GM13976 (cell line): ENCODE measurements around the gene MEGF11.
"Not testable (repeated sequence)": the region's sequence is repeated elsewhere in the genome, so short reads cannot be mapped to it uniquely, and the experiment has no call there.

Experiments used
- DNase-seq: peaks from one replicate; pipeline ENCODE4 v3.0.0; 2012; ENCODE audit warnings: low spot score
- in situ Hi-C: fragments of 300-500 bp; cut with MboI; formaldehyde crosslinking; loops from one replicate; pipeline ENCODE4 v1.12.0; 2022; ENCODE audit warnings: low sequenced_read_pairs, mixed read lengths, inconsistent platforms; ENCODE audit not compliant: unreplicated experiment
- TF ChIP-seq, protein P1 (sequence below): IDR thresholded peaks from 2 replicates; pipeline ENCODE4 v1.5.1; 2012; ENCODE audit warnings: borderline replicate concordance, mild to moderate bottlenecking; ENCODE audit not compliant: insufficient read depth; ENCODE audit errors: extremely low read depth, missing control alignments, control extremely low read depth

The MEGF11 gene

GRCh38 chr15:65982627-65983322 lies 270.8 kb downstream of the MEGF11 start:
- in situ Hi-C loops = no loop called here
- DNase-seq = no peak
- TF ChIP-seq, protein P1, sequence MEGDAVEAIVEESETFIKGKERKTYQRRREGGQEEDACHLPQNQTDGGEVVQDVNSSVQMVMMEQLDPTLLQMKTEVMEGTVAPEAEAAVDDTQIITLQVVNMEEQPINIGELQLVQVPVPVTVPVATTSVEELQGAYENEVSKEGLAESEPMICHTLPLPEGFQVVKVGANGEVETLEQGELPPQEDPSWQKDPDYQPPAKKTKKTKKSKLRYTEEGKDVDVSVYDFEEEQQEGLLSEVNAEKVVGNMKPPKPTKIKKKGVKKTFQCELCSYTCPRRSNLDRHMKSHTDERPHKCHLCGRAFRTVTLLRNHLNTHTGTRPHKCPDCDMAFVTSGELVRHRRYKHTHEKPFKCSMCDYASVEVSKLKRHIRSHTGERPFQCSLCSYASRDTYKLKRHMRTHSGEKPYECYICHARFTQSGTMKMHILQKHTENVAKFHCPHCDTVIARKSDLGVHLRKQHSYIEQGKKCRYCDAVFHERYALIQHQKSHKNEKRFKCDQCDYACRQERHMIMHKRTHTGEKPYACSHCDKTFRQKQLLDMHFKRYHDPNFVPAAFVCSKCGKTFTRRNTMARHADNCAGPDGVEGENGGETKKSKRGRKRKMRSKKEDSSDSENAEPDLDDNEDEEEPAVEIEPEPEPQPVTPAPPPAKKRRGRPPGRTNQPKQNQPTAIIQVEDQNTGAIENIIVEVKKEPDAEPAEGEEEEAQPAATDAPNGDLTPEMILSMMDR = no peak

DNA sequence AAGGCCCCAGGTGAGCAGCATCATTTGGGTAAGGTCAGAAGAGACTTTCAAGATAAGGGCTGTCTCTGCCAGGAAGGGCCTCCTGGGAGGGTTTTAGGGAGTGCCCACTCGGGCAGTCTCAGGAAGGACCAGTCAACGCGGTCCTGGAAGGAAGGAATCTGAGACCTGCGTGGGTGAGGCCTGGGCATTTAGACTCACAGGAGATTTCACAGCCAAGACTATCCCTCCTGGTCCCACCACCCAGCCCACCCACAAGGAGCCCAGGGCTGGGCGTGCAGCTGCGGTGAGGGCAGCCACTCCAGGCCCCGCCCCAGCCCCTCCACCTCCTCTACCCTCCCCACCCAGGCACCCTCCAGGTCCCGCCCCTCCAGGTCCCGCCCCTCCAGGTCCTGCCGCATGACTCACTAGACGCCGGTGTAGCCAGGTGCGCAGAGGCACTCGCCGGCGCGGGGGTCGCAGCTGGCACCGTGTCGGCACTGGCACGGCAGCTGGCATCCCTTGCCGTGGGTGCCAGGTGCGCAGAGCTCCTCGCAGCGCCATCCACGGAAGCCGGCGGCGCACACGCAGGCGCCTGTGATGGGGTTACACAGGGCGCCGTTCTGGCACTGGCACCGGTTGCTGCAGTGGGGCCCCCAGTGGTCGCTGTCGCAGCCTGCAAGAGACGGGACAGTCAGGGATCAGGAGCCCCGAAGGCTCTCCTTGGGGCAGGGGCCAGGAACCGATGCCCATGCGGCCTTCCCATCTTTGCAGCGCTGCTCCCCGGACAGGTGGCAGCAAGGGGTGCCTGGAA lies 271.5 kb downstream of the MEGF11 start:
- peak; percentile 78 for DNase-seq
- TF ChIP-seq, protein P1 = peak; percentile 19
- in situ Hi-C loops = no loop called here

- DNase-seq = peak; percentile 68
- TF ChIP-seq, protein P1 = peak; percentile 19
- in situ Hi-C loops = no loop called here
These were observed 272.6 kb downstream of the MEGF11 start for GRCh38 chr15:65980824-65981456.

GRCh38 chr15:65979837-65980236 lies 273.7 kb downstream of the MEGF11 start:
- DNase-seq = no peak
- in situ Hi-C loops = no loop called here
- TF ChIP-seq, protein P1 = no peak

DNA sequence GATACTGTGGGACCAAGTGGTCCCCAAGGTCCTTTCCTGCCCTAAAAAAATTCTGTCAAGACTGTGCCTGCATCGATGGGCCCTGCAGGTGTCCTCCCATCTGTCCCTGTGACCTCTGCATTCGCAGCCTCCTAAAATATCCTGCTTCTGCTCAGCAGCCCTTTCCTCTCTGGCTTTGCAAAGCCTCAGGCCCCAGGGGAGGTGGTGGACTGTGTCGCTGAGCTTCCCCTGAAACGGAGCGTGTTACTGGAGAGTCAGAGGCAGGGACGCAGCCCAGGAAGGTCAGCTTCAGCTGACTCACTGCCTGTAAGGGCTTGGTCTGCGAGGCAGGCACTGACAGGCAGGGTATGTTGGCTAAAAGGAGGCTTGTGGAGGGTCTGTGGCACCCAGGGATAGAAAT lies 274.2 kb downstream of the MEGF11 start:
- DNase-seq = peak; percentile 45
- in situ Hi-C loops = no loop called here
- TF ChIP-seq, protein P1 = no peak

DNA sequence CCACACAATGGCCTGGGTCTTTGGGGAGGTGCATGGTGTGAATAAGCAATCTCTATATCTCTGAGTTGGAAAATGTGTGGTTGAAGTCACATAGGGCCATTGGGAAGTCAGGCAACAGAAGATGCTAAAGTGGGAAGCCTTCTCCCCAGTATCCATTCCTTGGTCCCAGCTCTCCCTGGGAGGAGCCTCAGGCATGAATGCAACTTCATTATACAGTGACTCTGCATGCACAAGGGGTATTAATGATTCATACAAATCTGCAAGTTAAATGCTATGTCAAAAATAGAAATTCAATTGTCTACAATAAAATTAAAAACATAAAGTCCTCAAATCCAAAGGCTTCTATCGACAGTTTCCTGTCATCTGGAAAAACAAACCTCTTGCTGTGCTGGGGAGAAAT lies 275.4 kb downstream of the MEGF11 start:
- no peak for DNase-seq
- in situ Hi-C loops = no loop called here
- TF ChIP-seq, protein P1 = no peak

DNA sequence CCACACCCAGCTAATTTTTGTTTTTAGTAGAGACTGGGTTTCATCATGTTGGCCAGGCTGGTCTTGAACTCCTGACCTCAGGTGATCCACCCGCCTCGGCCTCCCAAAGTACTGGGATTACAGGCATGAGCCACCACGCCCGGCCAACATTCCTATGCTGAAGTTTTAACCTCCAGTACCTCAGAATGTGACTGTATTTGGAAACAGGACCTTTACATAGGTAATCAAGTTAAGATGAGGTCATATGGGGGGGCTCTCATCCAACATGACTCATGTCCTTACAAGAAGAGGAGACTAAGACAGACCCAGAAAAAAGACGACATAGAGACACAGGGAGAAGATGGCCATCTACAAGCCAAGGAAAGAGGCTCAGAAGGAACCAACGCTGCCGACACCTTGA lies 277.4 kb downstream of the MEGF11 start:
- in situ Hi-C loops = not testable (repeated sequence)

More for the DNA sequence above, 277.4 kb downstream of the MEGF11 start:
- not testable (repeated sequence) for DNase-seq
